Vagina (tissue), 2 donors: Measurements from ENCODE around the gene NRXN2. TPM values are rescaled to one million over a fixed set of nuclear protein-coding genes. Genes with fewer than 3 reads are reported as not detected.
"Not testable (repeated sequence)": the region's sequence is repeated elsewhere in the genome, so short reads cannot be mapped to it uniquely, and the experiment has no call there.

Experiments
- DNase-seq, 2 donors: peaks; one replicate each; pipeline ENCODE4 v3.0.0-alpha.2; 2017; ENCODE audit errors: extremely low spot score in 2 of 2
- H3K27ac ChIP-seq: fragments of 200-600 bp; sonication (generic); one replicate; pipeline ENCODE4 v1.5.1; 2019
- H3K27me3 ChIP-seq: fragments of 200-600 bp; sonication (generic); one replicate; pipeline ENCODE4 v1.5.1; 2019
- H3K36me3 ChIP-seq, 2 donors: fragments of 200-600 bp; sonication (generic); one replicate each; pipeline ENCODE4 v1.5.1; 2017 to 2019
- H3K4me1 ChIP-seq: fragments of 200-600 bp; sonication (generic); one replicate; pipeline ENCODE4 v1.5.1; 2019
- H3K4me3 ChIP-seq, 2 donors: fragments of 200-600 bp; sonication (generic); 1 replicate in 1 of 2; 2 replicates in 1 of 2; pipeline ENCODE4 v1.5.1; 2016 to 2019
- H3K9me3 ChIP-seq: fragments of 200-600 bp; sonication (generic); one replicate; pipeline ENCODE4 v1.5.1; 2019
- POLR2A ChIP-seq, 2 donors: fragments of 450-650 bp; IDR thresholded peaks; one replicate each; pipeline ENCODE4 v1.6.1; 2017; ENCODE audit warnings: antibody characterized with exemption in 2 of 2, mild to moderate bottlenecking in 2 of 2, moderate library complexity in 2 of 2
- POLR2AphosphoS5 ChIP-seq, 2 donors: sonication (generic); formaldehyde crosslinking; IDR thresholded peaks; one replicate each; pipeline ENCODE4 v1.9.0; 2017; ENCODE audit warnings: antibody characterized with exemption in 2 of 2, mild to moderate bottlenecking in 2 of 2, low read depth in 1 of 2; ENCODE audit not compliant: insufficient read depth in 1 of 2
- intact Hi-C: fragments of 100-400 bp; cut with DNase I; formaldehyde crosslinking; loops from one replicate; pipeline ENCODE4 v1.15.1; 2023
- total RNA-seq: library from RNA; depleted of rRNA; stranded (reverse); fragments of >200 nt; gene quantifications from one replicate; pipeline ENCODE4 v1.2.3, GENCODE V29; 2016
- TF ChIP-seq, protein P1 (sequence below), 3 experiments: fragments of 450-650 bp in 2 of 3; fragments of 200-600 bp in 1 of 3; sonication (generic) in 1 of 3; IDR thresholded peaks; one replicate each; pipeline ENCODE4 v1.5.1; 2017 to 2019; ENCODE audit warnings: antibody characterized with exemption in 3 of 3, mild to moderate bottlenecking in 2 of 3, moderate library complexity in 2 of 3

Gene NRXN2
- total RNA-seq, 1 donor from 2014 or later: 16.9 TPM

DNA sequence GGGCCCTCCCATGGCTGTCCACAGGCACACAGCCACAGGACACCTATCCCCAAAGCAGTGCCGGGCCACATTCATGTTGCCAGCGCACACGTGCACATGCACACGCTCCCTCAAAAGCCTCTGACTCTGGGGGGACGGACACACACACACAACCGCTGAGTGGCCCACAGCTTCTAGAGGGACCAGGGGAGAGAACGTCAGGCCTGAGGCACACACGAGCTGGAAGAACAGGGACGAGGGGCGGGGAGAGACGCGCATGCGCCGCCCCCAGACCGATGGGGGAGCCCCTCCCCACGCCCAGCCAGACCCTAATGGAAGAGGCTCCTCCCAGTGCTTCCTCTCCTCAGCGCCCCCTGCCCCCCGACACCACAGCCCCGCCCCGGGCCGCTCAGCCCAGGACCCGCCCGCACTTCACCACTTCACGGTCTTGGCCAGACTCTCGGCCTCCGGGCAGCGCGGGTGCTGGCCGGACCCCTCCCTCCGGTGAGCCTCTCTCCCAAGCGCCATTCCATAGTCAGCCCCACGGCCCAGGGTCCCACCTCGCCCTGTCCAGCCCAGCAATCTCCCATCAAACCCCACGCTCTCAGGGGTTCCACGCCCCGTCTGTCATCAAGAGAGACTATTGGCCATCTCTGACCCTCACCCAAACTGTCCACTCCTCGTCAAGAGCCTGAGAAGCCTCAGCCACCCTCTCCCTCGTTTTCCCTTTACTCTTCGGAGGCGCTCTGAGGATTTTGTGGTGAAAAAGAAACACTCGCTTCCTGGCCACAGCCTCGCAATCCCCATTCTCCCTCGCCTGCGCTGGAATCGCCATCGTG is 11.7 kb downstream of the NRXN2 start:
- Histone ChIP-seq H3K27ac (no peak overlapping the region), H3K9me3 (no peaks in the 10 kb centered on the region), H3K4me3 (no peak overlapping the region), H3K36me3 (no peaks in the 10 kb centered on the region), H3K27me3 (peaks cover 11% of the 10 kb centered on the region), H3K4me1 (peaks cover 9% of the 10 kb centered on the region)
- TF ChIP-seq, protein P1, sequence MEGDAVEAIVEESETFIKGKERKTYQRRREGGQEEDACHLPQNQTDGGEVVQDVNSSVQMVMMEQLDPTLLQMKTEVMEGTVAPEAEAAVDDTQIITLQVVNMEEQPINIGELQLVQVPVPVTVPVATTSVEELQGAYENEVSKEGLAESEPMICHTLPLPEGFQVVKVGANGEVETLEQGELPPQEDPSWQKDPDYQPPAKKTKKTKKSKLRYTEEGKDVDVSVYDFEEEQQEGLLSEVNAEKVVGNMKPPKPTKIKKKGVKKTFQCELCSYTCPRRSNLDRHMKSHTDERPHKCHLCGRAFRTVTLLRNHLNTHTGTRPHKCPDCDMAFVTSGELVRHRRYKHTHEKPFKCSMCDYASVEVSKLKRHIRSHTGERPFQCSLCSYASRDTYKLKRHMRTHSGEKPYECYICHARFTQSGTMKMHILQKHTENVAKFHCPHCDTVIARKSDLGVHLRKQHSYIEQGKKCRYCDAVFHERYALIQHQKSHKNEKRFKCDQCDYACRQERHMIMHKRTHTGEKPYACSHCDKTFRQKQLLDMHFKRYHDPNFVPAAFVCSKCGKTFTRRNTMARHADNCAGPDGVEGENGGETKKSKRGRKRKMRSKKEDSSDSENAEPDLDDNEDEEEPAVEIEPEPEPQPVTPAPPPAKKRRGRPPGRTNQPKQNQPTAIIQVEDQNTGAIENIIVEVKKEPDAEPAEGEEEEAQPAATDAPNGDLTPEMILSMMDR (IDR thresholded peaks at IDR 0.05): no peak
- TF ChIP-seq POLR2AphosphoS5 (IDR thresholded peaks at IDR 0.05; ENCODE audit: insufficient read depth in 1 of 2, low read depth in 1 of 2): no peak
- no peak for TF ChIP-seq POLR2A (IDR thresholded peaks at IDR 0.05)
- no peak for DNase-seq
- intact Hi-C loops: no loop called here

GRCh38 chr11:64710418-64711137 is 12.4 kb downstream of the NRXN2 start:
- no peak for DNase-seq
- Histone ChIP-seq H3K9me3 (no peaks in the 10 kb centered on the region), H3K27me3 (peaks cover 11% of the 10 kb centered on the region), H3K27ac (no peak overlapping the region), H3K36me3 (no peaks in the 10 kb centered on the region), H3K4me1 (peaks cover 9% of the 10 kb centered on the region), H3K4me3 (no peak overlapping the region)
- TF ChIP-seq POLR2AphosphoS5 (IDR thresholded peaks at IDR 0.05; ENCODE audit: insufficient read depth in 1 of 2, low read depth in 1 of 2): no peak
- TF ChIP-seq, protein P1 (IDR thresholded peaks at IDR 0.05): no peak
- no peak for TF ChIP-seq POLR2A (IDR thresholded peaks at IDR 0.05)
- intact Hi-C loops: no loop called here

DNA sequence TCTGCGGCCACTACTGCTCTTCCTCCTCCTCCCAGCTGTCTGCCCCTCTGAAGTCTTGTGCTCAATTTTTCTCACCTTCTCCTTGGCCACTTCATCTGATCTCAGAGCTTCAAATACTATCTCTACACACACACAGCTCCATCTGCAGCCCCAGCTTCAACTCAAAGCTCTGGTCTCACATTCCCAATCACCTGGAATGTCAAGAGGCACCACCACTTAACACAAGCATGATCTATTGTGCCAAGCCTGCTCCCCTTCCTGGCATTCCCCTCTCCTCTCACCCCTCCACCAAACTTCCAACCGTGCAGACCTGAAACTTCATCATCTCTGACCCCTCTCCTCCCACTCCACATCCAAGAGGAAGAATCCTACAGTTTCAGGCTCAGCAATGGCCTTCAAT is 17.5 kb downstream of the NRXN2 start:
- no peak for DNase-seq
- intact Hi-C loops: no loop called here
- Histone ChIP-seq H3K4me1 (no peaks in the 10 kb centered on the region), H3K9me3 (no peaks in the 10 kb centered on the region), H3K36me3 (no peaks in the 10 kb centered on the region), H3K4me3 (no peak overlapping the region), H3K27me3 (no peaks in the 10 kb centered on the region), H3K27ac (no peak overlapping the region)
- TF ChIP-seq, protein P1 (IDR thresholded peaks at IDR 0.05): no peak
- TF ChIP-seq POLR2A (IDR thresholded peaks at IDR 0.05) (no peak), POLR2AphosphoS5 (IDR thresholded peaks at IDR 0.05; ENCODE audit: insufficient read depth in 1 of 2, low read depth in 1 of 2) (no peak)

- Histone ChIP-seq H3K27me3 (no peaks in the 10 kb centered on the region), H3K36me3 (no peaks in the 10 kb centered on the region), H3K27ac (no peak overlapping the region), H3K4me3 (no peak overlapping the region), H3K4me1 (no peaks in the 10 kb centered on the region), H3K9me3 (no peaks in the 10 kb centered on the region)
- intact Hi-C loops: no loop called here
- DNase-seq: no peak
- TF ChIP-seq, protein P1 (IDR thresholded peaks at IDR 0.05): no peak
- TF ChIP-seq POLR2AphosphoS5 (IDR thresholded peaks at IDR 0.05; ENCODE audit: insufficient read depth in 1 of 2, low read depth in 1 of 2) (no peak), POLR2A (IDR thresholded peaks at IDR 0.05) (no peak)
These were observed 19.9 kb downstream of the NRXN2 start for GRCh38 chr11:64703048-64703447.

- H3K36me3 ChIP-seq, DNase-seq, H3K4me3 ChIP-seq, H3K27me3 ChIP-seq, H3K4me1 ChIP-seq, H3K9me3 ChIP-seq, H3K27ac ChIP-seq, intact Hi-C loops: not testable (repeated sequence)
These were observed 21.0 kb downstream of the NRXN2 start for GRCh38 chr11:64701956-64702355.
